HepG2 (cell line): ENCODE data around the gene FAM210A. TPM values are rescaled to one million over a fixed set of nuclear protein-coding genes. Genes with fewer than 3 reads are reported as not detected.

Experiments
- ATAC-seq: fragments of 200-7000 bp; cut with Tn5 transposase; 3 replicates; pipeline ENCODE4 v1.9.1; 2020; ENCODE audit warnings: mild to moderate bottlenecking, moderate library complexity
- BruUV-seq: library from RNA; stranded (reverse); fragments of 400-500 nt; replicated peaks from 2 replicates; lab custom pipeline; 2021; lab: Mats Ljungman, UMichigan
- CTCF ChIA-PET: fragments of 300-600 bp; formaldehyde crosslinking; extraction: SDS; loops from one replicate; lab custom pipeline; 2021; ENCODE audit warnings: low total read pairs, inconsistent platforms, low intra/inter-chr PET ratio; lab: Yijun Ruan, JAX
- POLR2A ChIA-PET: fragments of 350-600 bp; sonication (Branson Sonifier 250); formaldehyde crosslinking; loops from one replicate; lab custom pipeline; 2020; ENCODE audit warnings: antibody characterized with exemption, inconsistent platforms; lab: Yijun Ruan, JAX
- DNase-seq: peaks from one replicate; pipeline ENCODE4 v3.0.0-alpha.2; 2015; ENCODE audit warnings: low spot score
- FAIRE-seq: peaks from 3 replicates; lab custom pipeline; 2011; peaks lifted over from hg19 to GRCh38; lab: Jason Lieb, UNC
- H2AFZ ChIP-seq: one replicate; pipeline ENCODE4 v1.6.1; 2011; ENCODE audit warnings: low read length, inconsistent platforms
- H3K27ac ChIP-seq: fragments of 300-600 bp; 3 replicates; pipeline ENCODE4 v1.8.0; 2011; ENCODE audit warnings: mixed run types, mild to moderate bottlenecking, mixed read lengths, low read length, inconsistent platforms; ENCODE audit not compliant: insufficient read depth; ENCODE audit errors: extremely low read length
- H3K27me3 ChIP-seq, 2 experiments: fragments of 200-600 bp in 1 of 2; 2 replicates in 1 of 2; 3 replicates in 1 of 2; pipeline versions ENCODE4 v1.6.0 to v1.8.0; 2011; ENCODE audit warnings: low read length in 2 of 2, mild to moderate bottlenecking in 2 of 2, moderate library complexity in 2 of 2, inconsistent platforms in 1 of 2; ENCODE audit not compliant: insufficient read depth in 2 of 2, control insufficient read depth in 1 of 2
- H3K36me3 ChIP-seq, 2 experiments: fragments of 200-600 bp in 1 of 2; replicated peaks in 1 of 2; 2 replicates in 1 of 2; 3 replicates in 1 of 2; pipeline versions ENCODE4 v1.5.1 to v1.8.0; 2011; ENCODE audit warnings: low read length in 2 of 2, inconsistent platforms in 1 of 2; ENCODE audit not compliant: insufficient read depth in 2 of 2, control insufficient read depth in 1 of 2
- H3K4me1 ChIP-seq: 2 replicates; pipeline ENCODE4 v1.5.1; 2012; ENCODE audit warnings: low read length, inconsistent platforms; ENCODE audit not compliant: insufficient read depth
- H3K4me2 ChIP-seq: 2 replicates; pipeline ENCODE4 v1.6.0; 2011; ENCODE audit warnings: low read depth, low read length, inconsistent platforms
- H3K4me3 ChIP-seq, 3 experiments: fragments of 200-600 bp in 1 of 3; sonication (generic), shearing (Covaris generic) in 1 of 3; replicated peaks in 1 of 3; 2 replicates each; pipeline ENCODE4 v1.5.1; 2011 to 2016; ENCODE audit warnings: low read length in 3 of 3, inconsistent platforms in 2 of 3, low read depth in 2 of 3, mild to moderate bottlenecking in 2 of 3, control low read depth in 1 of 3, mixed read lengths in 1 of 3; ENCODE audit not compliant: insufficient read depth in 1 of 3
- H3K79me2 ChIP-seq: one replicate; pipeline ENCODE4 v1.6.1; 2011; ENCODE audit warnings: low read length, inconsistent platforms; ENCODE audit not compliant: insufficient read depth
- H3K9ac ChIP-seq: 2 replicates; pipeline ENCODE4 v1.6.0; 2011; ENCODE audit warnings: mild to moderate bottlenecking, low read depth, low read length, inconsistent platforms; ENCODE audit not compliant: insufficient read depth
- H3K9me3 ChIP-seq: 2 replicates; pipeline ENCODE4 v1.5.1; 2012; ENCODE audit warnings: mild to moderate bottlenecking, low read length
- H4K20me1 ChIP-seq: 2 replicates; pipeline ENCODE4 v1.6.0; 2011; ENCODE audit warnings: inconsistent platforms, mild to moderate bottlenecking, low read length, moderate library complexity; ENCODE audit not compliant: insufficient read depth
- DMAP1 ChIP-seq: IDR thresholded peaks from 2 replicates; pipeline ENCODE4 v1.6.1; 2016
- MAZ ChIP-seq, 2 experiments: sonication (generic) in 1 of 2; formaldehyde crosslinking in 1 of 2; IDR thresholded peaks; 2 replicates each; pipeline versions ENCODE4 v1.5.0 to v1.6.1; 2012 to 2020; ENCODE audit warnings: low read depth in 2 of 2, mild to moderate bottlenecking in 2 of 2, borderline replicate concordance in 1 of 2, improper control_type of control experiment in 1 of 2, low read length in 1 of 2, missing genetic modification reagents in 1 of 2, moderate library complexity in 1 of 2
- PRPF4 ChIP-seq: fragments of 200-400 bp; formaldehyde crosslinking; IDR thresholded peaks from 2 replicates; pipeline ENCODE4 v1.6.1; 2016; ENCODE audit warnings: low read length, low read depth; ENCODE audit not compliant: poor library complexity, severe bottlenecking
- SIN3A ChIP-seq: IDR thresholded peaks from 2 replicates; pipeline ENCODE4 v1.6.1; 2011; ENCODE audit warnings: low read depth, mild to moderate bottlenecking, control low read depth, low read length, borderline replicate concordance
- SP1 ChIP-seq, 2 experiments: fragments of 450-650 bp in 1 of 2; sonication (generic) in 1 of 2; formaldehyde crosslinking in 1 of 2; IDR thresholded peaks; 2 replicates each; pipeline versions ENCODE4 v1.4.0 to v1.6.1; 2016 to 2020; ENCODE audit warnings: missing genetic modification reagents in 1 of 2
- TARDBP ChIP-seq: sonication (generic); formaldehyde crosslinking; IDR thresholded peaks from 2 replicates; pipeline ENCODE4 v1.8.0; 2022; ENCODE audit warnings: mild to moderate bottlenecking, missing genetic modification reagents
- ZNF44 ChIP-seq: sonication (generic); formaldehyde crosslinking; IDR thresholded peaks from 2 replicates; pipeline ENCODE4 v1.5.1; 2020; ENCODE audit warnings: mild to moderate bottlenecking, missing genetic modification reagents
- ZNF777 ChIP-seq: sonication (generic); formaldehyde crosslinking; IDR thresholded peaks from 2 replicates; pipeline ENCODE4 v1.4.0; 2020; ENCODE audit warnings: missing genetic modification reagents
- WGBS: methylation state at CpG from one replicate; pipeline ENCODE4 v1.1.6; 2017; ENCODE audit warnings: low lambda C conversion rate; 5-methylcytosine and 5-hydroxymethylcytosine counted together
- in situ Hi-C: cut with HindIII; loops from 2 replicates; pipeline ENCODE4 v1.10.0; 2017; ENCODE audit warnings: low pct_unique_long_range_greater_than_20kb; ENCODE audit not compliant: extremely low pct_ligation_motif_present
- intact Hi-C: fragments of 100-400 bp; cut with micrococcal nuclease; formaldehyde crosslinking; loops from one replicate; pipeline ENCODE4 v1.10.0; 2022; ENCODE audit not compliant: unreplicated experiment
- polyA plus RNA-seq, 8 experiments: library from polyadenylated mRNA; depleted of rRNA in 3 of 8; stranded (reverse) in 7 of 8; unstranded in 1 of 8; fragments of >200 nt; fragmentation: Illumina TruSeq in 4 of 8; extraction: Trizol in 4 of 8; gene quantifications; 2 replicates each; pipeline versions ENCODE4 v1.2.1 to v1.2.3, GENCODE V29; 2011 to 2016; ENCODE audit warnings: low read depth in 4 of 8, missing spikeins in 1 of 8, mixed read lengths in 1 of 8; ENCODE audit not compliant: insufficient read depth in 1 of 8
- total RNA-seq, 5 experiments: library from RNA; depleted of rRNA; stranded (reverse); fragments of >200 nt; fragmentation: Illumina TruSeq; extraction: Trizol; gene quantifications; 2 replicates each; pipeline ENCODE4 v1.2.3, GENCODE V29; 2016; ENCODE audit warnings: low read depth in 1 of 5

Gene FAM210A
- total and polyA plus RNA-seq, 2 of the 13 experiments (the other 11 are each of a cell fraction or from before 2014, with no cell fraction given), result 33.2 to 37.5 TPM

GRCh38 chr18:13642440-13642827 lies 83.9 kb downstream of the FAM210A start (continued):
- no peak for TF ChIP-seq SP1 (IDR thresholded peaks at IDR 0.05)
- TF ChIP-seq SP1 (CRISPR knock-in tag; IDR thresholded peaks at IDR 0.05), result no peak
- no peak for TF ChIP-seq TARDBP
- TF ChIP-seq ZNF44 (CRISPR knock-in tag), result no peak
- TF ChIP-seq DMAP1 (CRISPR knock-in tag), result no peak

GRCh38 chr18:13641551-13642439 lies 84.6 kb downstream of the FAM210A start:
- no peak overlapping the region for H3K27ac ChIP-seq
- no peak for FAIRE-seq
- H3K79me2 ChIP-seq, result no peaks in the 10 kb centered on the region
- H3K4me1 ChIP-seq, result no peaks in the 10 kb centered on the region
- H3K9ac ChIP-seq, result no peak overlapping the region
- no peaks in the 10 kb centered on the region for H3K9me3 ChIP-seq
- ChIA-PET POLR2A (no interaction called here), CTCF (no interaction called here)
- BruUV-seq, result no TSS peak
- no peak overlapping the region for H3K4me3 ChIP-seq
- ATAC-seq, result no peak; the same call in 2 of the 3 replicates
- no peak for DNase-seq
- in situ Hi-C loops, result loop anchor here (25.0 kb wide), 2 partner anchors 429 to 629 kb away; partner anchors contain the start of gene LDLRAD4
- no peak overlapping the region for H2AFZ ChIP-seq
- intact Hi-C loops, result no loop called here
- WGBS, result 96% methylated on average over 62 of the region's 84 CpGs
- no peaks in the 10 kb centered on the region for H3K36me3 ChIP-seq
- no peaks in the 10 kb centered on the region for H3K27me3 ChIP-seq
- no peaks in the 10 kb centered on the region for H4K20me1 ChIP-seq
- no peak overlapping the region for H3K4me2 ChIP-seq
- no peak for TF ChIP-seq ZNF777 (CRISPR knock-in tag)
- TF ChIP-seq SIN3A, result no peak
- TF ChIP-seq MAZ (IDR thresholded peaks at IDR 0.05; ENCODE audit: borderline replicate concordance, low read depth, low read length), result no peak
- TF ChIP-seq MAZ (CRISPR knock-in tag; IDR thresholded peaks at IDR 0.05; ENCODE audit: low read depth), result no peak
- TF ChIP-seq PRPF4, result no peak
- TF ChIP-seq, all 625 proteins: peak for 0
